HCEC 1CT (cell line): ENCODE results near the gene ZNF175.

Experiments
- DNase-seq: peaks from one replicate; pipeline ENCODE4 v3.0.0-alpha.2; 2017

Gene ZNF175

DNA sequence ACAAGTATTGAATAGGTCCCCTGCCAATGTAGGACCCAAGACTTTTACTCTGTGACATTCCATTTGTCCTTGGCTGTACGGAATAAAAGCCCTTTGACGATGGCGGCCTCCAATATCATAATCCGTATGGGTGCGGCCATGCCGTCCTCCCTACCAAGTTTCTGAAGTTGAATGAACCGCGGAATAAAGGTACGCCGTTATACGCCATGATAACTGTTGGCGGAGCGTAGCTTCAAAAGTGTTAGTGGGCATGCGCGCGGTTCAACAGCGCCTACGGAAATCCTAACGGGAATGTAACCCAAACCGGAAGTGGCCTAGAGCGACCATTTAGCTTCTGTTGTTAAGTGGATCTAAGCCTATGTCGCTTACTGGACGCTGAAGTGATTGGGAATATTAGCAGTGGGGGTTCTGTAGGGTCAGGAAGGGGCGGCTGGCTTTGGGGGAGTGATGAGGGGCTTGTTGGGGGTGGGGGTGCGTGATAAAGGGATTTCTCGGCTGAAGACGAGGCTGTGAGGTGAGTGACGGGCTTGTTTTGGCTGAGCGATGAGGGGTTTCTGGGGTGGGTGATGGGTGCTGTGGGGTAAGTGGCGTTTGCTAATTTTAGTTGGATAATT is at the start of gene ZNF175:
Gene ZNF175, plus strand, starts transcription at position 322 of the 614 bp plus-strand sequence. CDS start 2,047 bp downstream, outside the sequence.
- DNase-seq = peak; percentile 93

DNA sequence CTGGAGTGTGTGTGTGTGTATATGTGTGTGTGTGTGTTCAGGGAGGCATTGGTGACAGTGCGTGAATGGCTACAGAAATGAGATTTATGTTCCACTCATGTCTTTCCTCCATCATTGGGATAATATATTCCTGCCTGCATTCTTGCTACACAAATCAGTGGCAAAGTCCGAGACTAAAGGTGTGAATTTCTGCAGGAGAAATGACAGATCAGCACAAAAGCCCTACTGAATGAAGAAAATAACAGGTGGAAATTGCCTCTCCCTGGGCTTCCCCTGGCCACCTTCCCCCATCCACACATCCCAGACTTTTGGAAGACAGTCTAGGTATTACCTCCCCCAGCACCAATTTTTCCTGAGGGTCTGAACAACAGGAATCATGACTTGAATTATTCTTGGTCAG is 49.7 kb upstream of the ZNF175 start:
- DNase-seq = no peak

DNA sequence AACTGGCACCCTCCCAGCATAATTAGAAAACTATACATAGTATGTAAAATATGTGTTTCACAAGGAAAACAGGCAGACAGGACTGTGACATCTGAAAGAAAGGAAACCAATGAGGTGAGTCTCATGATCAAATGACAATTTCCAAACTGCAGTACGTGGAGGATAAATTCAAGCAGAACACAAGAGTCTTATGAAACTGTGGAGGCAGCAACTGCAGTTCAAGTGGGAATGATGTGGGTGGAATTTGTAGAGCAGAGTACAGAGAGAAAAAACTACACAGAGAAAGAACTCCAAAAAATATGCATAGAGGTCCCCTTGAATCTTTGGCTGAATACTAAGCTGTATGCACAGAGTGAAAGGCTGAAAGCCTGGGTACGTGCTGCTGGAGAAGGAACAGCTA is 49.3 kb upstream of the ZNF175 start:
- DNase-seq = no peak

DNA sequence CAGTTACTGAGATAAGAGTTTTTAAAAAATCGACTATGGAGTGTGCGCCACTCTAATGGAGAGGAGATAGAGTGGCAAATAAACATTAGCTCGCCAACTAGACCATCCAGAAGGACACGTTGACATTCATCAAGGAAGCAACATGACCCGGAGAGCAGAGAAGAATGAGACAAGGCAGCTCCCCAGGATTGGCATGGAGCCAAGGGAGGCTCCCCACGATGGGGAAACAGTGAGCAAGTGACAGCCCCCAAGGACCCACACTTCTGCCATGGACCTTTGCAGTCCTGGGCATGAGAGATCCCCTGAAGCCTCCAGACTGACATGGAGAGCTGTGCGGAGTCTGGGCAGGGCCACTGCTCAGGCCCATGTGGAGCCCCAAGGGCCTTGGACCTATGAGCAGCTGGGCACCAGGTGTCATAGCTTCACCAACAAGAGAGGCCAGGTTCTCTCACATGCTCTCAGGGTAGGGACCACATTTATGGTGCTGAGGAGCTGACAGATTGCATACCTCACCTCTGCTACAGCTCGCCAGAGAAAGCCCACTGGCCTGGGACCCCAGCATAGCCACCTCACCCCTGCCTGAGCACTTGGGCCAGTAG is 46.3 kb upstream of the ZNF175 start:
- no peak for DNase-seq

DNA sequence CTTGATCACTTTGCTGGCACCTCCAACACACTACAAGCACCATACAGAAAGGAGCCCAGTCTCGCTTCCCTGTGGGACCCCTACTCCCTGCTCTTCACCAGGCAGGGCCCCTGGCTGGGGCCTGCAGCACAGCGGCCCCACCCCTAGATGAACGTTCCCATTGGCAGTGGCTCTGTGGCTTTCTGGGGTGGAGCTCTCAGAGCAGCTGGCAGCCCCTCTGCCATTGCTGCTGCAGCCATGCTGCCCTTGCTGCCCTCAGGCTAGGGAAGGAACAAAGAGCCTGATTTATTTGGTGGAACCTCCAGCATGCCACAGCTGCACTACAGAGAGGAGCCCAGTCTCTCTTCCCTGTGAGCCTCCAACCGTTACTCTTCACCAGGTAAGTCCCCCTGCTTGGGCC is 45.4 kb upstream of the ZNF175 start:
- DNase-seq = no peak

DNA sequence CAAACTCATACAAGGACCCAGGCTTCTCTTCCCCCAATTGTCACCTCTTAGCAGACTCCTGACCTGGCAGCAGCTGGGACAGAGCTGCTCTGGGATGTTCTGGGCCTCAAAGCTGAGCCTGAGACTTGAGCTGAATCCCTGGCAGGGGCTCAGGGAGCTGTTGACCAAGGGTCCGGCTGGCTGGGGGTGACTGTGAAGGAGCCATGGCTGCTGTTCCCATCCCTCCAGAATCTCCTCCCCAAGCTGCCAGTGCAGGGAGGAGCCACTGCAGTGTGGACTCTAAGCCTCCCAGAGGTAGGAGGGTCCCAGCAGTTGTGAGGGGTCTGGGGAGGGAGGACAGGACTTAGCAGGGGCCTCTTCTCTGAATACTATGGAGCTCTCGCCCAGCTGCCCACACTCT is 41.8 kb upstream of the ZNF175 start:
- DNase-seq = no peak

DNA sequence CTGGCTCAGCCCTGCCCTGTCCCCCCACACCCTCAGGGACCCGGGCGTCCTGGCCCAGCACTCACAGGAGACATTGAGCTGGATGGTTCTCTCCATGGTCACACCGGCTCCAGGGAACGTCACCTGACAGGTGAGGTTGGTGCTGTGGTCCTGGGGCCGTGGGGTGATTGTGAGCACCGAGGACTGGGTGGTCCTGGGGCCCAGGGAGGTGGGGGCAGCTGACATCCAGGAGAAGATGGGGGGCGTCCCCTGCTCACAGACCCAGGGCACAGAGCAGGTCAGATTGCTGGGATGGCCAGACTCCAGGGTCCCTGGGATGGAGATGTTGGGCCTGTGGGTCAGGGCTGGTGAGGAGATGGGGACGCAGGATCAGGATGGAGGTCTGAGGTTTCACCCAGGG is 40.5 kb upstream of the ZNF175 start:
- DNase-seq = no peak

DNA sequence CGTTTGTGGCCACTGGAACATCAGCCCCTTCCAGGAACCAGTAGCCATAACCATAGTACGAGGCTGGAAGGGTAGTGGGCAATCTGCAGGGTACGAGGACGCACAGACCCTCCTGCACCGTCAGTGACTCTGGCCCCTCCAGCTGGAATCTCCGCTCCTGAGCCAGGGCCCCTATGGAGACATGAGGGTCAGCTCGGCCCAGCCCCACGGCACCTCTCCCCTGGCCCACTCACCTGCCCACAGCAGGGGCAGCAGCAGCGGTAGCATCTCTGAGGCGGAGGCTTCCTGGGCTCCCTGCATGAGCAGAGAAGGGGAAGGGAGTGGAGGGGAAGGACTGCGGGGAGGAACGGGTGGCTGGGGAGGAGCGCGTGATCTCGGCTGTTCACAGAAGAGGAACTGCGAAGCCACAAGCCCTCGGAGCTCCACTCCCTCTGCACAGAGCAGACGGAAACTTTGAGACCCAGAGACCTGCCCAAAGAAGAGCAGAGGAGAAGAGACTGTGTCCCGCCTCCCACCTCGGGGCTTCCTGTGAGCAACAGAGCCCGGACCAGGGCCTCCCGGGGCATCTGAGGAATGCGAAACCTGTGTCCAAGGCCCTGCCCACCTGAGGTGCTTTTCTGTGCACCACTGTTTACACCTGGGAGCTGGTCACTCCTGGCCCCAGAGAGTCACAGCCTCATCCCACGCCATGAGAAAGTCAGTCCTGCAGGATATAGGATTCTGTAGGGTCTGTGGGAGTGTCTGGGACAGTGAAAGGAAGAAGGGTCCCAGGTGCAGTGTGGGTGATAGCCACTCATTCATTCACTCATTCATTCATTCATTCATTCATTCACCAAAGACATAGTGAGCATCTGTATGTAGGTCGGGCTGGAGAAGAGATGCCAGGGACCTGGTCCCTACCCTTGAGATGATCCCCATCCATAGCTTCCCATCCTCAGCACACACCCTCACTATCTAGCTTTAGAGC is 39.5 kb upstream of the ZNF175 start, which contains the start of gene SIGLEC6:
Gene SIGLEC6, minus strand, starts transcription at position 322 of the 967 bp plus-strand sequence. Its CDS starts 22 bp downstream, at position 300.
- DNase-seq = no peak

DNA sequence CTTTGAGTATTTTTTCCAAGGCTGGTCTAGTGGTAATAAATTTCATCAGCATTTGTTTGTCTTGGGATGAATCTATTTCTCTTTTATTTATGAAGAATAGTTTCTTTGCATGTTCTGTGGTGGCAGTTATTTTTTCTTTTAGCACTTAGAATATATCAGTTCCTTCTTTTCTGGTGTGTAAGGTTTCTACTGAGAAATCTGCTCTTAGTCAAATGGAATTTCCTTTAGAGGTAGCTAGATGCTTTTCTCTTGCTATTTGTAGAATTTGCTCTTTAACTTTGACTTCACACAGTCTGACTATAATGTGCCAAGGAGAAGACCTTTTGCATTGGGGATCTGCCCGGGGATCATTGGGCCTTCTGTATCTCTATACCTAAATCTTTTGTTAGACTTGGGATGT is 35.5 kb upstream of the ZNF175 start:
- DNase-seq = no peak

DNA sequence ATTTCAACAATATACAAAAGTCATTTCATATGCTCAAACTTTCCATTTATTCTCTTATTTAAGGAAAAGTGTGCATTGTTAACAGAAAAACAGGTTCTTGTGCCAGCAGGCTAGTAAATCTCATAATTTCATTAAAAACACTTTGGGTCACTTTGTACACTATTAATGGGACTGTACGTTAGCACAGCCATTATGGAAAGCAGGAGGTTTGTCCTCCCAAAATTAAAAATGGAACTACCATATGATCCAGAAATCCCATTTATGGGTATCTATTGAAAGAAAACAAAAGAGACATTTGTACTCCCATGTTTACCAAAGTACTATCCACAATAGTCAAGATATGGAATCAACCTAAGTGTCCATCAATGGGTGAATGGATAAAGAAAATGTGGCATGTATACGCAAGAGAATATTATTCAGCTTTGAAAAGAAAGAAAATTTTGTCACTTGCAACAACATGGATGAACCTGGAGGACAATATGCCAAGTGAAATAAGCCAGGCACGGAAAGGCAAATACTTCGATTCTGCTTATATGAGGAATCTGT is 31.2 kb upstream of the ZNF175 start:
- no peak for DNase-seq

DNA sequence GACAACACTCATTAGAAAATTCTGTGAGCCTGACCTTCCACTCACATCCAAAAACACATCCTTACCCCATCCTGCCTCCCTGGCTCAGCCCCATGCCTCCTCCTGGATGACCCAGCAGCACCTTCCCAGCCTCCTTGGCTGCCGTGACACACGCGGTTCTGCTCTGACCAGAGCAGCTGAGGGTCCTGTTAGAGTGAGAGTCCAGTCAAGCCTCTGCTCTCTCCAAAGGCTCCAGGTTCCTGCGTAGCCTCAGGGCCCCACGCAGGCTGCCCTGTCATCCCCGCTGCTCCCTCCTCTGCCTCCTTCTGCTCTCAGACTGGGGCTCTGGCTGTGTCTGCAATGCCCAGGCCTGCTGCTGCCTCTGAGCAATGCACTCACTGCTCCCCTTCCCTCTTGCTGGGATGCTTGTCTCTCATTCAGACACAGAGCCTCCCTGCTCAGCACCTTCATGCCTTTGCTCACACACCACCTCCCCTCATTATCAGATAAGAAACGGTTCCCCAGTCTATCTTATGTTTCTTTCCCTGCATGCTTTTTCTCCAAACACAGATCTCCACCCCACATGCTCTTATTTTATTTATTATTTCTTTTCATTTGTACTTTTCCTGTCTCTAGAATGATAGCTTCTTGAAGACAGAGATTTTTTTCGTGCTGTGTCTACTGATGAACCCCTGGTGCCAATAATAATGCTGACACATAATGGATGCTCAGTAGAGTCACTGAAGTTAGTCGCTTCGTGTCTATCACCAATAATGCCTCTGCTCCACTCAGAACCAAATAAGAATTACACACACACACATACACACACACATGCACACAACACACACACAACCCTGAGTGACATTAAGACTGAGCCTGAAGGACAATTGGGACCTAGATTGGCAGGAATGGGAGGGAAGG is 29.4 kb upstream of the ZNF175 start:
- DNase-seq = no peak

DNA sequence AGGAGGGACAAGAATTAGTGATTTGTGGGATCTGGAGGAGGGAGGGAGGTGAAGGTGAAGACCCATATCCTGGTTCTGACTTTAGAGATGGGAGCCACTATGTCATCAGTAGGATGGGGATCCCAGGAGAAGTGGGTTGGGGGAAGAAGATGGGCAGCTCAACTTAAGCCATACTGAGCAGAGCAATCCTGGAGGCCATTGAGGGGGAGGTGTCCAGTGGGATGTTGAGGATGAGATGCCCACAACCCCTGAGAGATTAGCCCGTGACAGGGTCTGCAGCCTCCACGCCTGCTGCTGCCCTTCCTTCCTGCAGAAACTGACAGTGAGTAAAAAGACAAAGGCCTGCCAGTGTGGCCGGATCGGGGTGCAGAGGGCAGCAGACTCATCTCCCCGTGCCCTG is 28.4 kb upstream of the ZNF175 start:
- no peak for DNase-seq

DNA sequence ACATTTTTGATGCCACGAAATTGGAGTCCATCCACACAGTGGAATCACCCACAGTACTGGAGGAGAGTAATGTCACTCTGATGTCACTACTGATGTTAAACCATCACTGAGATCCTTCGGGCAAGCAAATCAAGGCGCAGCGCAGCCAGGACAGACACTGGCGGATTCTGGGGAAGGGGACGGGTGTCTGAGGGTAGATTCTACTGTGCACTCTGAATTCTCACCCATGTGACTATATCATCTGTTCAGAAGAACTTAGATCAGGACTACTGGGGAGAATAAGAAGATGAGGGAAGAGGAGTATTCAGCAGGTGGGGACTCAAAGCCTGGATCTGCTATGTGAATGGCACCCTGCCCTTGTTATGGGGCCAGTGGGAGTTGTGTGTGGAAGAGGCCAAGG is 27.0 kb upstream of the ZNF175 start:
- no peak for DNase-seq

DNA sequence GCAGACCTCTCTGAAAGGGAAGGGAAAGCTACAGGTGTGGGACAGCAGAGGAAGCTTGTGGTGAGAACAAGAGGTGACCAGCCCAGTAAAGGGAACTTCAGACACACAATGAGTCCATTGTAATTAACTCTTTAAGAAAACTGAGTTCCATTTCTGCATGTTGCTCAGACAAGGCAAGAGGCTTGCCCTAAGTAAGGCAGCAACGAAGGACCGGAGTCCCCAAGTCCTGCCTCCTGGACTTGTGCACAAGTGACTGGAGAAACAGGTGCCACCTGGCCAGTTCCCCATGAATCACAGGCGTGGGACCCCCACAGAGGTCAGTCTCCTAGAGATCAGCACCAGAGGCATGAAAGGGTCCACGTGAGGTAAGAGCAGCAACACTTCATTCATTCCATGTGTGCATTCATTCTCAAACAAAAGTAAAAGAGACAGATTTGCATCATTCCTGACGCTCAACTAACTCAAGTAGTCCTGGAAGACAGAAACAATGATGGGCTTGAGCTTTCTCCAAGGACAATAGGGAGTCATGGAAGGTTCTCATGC is 24.9 kb upstream of the ZNF175 start:
- DNase-seq = no peak

DNA sequence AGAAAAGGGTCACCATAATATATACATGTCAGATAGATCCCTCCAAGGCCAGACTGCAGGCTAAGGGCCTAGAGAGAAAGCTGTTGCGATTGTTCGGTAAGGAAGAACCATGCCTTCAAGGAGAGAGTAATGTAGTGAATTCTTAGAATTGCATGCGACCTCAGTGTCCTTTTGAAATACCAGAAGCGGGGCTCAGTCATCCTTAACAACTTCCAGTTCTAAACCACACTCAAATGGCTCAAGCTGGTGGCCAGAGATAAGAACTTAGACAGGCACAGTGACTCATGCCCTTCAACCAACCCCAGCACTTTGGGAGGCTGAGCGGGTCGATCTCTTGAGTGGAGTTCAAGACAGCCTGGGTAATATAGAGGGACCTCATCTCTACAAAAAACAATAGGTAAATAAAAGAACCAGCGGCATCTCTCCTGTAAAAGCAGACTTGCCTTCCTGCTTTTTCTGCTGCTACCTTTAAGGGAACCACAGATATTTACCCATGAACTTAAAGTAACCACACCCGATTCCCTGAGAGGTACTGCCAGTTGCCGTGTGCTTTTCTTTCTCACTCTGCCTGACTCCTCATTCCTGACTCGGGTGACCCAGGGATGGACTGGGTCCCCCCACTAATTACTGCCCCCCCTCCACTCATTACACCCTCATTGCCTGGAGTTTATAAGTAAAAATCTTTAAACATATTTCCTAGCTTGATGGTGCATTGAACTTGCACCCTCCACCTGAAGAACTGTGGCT is 24.3 kb upstream of the ZNF175 start:
- no peak for DNase-seq

DNA sequence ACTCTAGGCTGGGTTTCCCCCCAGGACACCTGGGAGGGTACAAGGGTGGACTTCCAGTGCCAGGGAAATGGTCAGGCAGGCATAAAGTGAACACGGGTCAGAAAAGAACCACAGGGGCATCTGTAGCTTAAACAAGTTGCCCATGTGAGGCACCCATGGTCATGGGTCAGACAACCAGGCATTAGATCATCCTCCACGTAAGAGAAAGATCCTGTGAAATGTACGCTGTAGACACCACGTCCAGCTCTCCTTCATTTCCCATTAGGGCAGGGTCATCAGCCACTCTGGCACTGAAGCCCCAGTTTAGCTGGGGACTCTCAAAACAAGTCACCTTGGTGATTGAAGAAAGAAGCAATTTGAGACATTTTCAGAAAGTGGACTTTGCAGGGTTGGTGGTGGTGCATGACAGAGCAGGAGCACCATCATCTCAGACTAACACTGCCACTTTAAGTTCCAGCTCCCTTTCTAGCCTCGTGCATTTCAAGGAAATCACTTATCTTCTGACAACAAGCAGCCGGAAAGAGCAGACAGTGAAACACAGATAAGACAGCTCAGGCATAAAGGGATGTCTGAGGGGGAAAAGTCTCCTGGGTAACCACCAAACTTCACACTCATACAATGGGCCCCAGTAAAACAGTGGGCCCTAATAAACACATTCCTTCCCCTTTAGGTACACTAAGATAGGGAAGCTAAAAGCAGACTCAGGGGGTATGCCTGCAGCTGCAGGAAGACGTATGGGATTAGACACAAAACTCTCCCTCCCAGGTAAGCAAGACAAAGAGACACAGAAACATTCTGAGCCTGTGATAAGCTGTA is 23.5 kb upstream of the ZNF175 start:
- DNase-seq = no peak

DNA sequence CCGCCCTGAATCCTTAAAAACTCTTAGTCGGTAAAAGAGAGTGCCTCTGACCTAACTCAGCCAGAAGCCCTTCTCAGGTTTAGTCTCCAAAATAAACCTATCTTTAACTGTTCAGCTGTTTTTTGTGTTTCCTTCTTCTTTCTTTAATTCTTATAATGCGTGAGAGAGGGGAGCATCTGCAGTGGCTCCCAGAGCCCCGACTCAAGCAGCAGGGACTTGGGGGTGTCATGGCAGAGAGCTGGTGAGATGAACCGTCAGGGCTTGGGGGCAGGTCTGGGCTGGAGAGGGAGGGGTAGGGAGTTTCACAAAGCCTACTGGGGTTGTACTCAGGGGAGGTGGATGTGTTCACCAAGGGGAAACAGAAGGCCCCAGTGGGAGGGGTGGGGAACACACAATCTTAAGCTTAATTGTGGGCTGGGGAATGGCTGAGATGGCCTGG is 22.9 kb upstream of the ZNF175 start:
- DNase-seq = no peak

DNA sequence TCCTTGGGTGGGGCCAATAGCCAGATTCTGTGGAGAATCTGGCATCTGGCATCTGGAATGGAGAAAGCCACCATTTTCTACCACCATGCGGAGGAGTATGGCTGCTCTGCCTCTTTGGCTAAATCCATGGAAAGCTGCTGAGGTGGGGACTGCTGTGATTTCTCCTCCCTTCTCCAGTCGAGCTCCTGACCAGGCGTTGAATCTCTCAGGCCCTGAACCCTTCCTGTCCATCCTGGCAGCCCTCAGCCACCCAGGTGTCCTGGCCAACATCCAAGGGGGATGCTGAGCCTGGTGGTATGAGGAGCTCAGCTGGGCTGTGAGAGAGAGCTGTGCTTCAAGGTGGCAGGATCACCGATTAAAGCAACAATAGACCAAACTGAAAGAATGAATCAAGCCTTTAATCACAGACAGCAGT is 22.2 kb upstream of the ZNF175 start:
- DNase-seq = no peak

DNA sequence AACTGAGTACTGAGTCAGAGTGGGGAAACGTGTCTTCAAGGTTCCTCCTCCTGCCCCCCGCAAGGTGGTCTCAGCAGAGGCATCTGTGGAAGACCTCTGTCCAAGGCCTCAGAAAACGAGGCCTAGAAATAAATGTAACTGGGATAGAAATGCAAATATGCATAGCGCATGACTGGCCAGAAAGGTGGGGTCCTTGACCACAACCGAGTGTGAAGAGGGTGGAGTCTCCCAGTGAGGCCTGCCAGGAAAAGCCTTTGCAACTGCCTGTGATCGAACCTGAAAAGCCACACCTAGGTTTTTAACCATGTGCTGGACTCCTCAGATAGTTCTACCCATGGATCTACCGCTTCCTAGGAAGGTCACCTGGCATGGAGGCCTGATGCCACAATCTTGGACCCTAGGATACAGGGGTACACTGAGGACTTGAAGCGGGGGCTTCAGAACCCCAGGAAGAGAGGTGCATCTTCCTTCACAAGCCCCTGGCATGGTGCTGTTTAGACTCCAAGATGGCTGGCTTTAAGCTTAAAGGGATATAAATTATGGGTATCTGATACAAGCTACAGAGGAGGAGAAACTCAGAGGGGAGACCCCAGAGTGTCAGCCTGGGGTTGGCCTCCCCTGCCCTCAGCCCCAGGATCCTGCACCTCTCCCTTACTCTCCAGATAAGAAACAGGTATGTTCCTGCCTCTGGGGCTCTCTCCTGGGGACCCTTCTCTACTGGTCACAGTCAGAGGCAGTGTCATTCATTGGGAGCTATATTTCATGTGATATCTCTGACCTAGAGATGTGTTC is 21.4 kb upstream of the ZNF175 start:
- DNase-seq = no peak
